IMR-90 (cell line): ENCODE results near the gene MAOB.

Experiments
- CHD1 ChIP-seq: IDR thresholded peaks from 2 replicates; pipeline ENCODE4 v1.6.1; 2012; ENCODE audit warnings: low read depth, low read length, improper control_type of control experiment
- CTCF ChIP-seq: conservative IDR thresholded peaks from 2 replicates; pipeline ENCODE4 v1.5.1; 2012; ENCODE audit warnings: mild to moderate bottlenecking, low read depth, low read length, improper control_type of control experiment
- FOS ChIP-seq: fragments of 150-350 bp; IDR thresholded peaks from 2 replicates; pipeline ENCODE4 v1.6.1; 2016; ENCODE audit warnings: low read depth, low read length
- POLR2A ChIP-seq: IDR thresholded peaks from 2 replicates; pipeline ENCODE4 v1.6.1; 2012; ENCODE audit warnings: mild to moderate bottlenecking, low read depth, low read length
- RAD21 ChIP-seq: IDR thresholded peaks from 2 replicates; pipeline ENCODE4 v1.6.1; 2012; ENCODE audit warnings: low read length, improper control_type of control experiment
- USF2 ChIP-seq: fragments of 150-350 bp; IDR thresholded peaks from 2 replicates; pipeline ENCODE4 v1.6.1; 2017; ENCODE audit warnings: mild to moderate bottlenecking, antibody characterized with exemption, low read length, low read depth

- TF ChIP-seq CTCF: no peak
- no peak for TF ChIP-seq POLR2A
- no peak for TF ChIP-seq FOS
- no peak for TF ChIP-seq RAD21
- TF ChIP-seq USF2: no peak
- TF ChIP-seq CHD1: no peak
Measured at GRCh38 chrX:43731086-43731485, 151.2 kb downstream of the MAOB start.
